ENCODE measurements around the gene TRIM34. TPM values are rescaled to one million over a fixed set of nuclear protein-coding genes. Genes with fewer than 3 reads are reported as not detected.
"Not testable (repeated sequence)": the region's sequence is repeated elsewhere in the genome, so short reads cannot be mapped to it uniquely, and the experiment has no call there.

The TRIM34 gene
- total RNA-seq, 2 experiments from 2014 or later: 12.7 to 13.9 TPM

- DNase-seq; H3K27ac Mint-ChIP-seq; H3K4me1 Mint-ChIP-seq; POLR2A ChIA-PET; H3K9me3 Mint-ChIP-seq; H3K4me3 Mint-ChIP-seq; H3K36me3 Mint-ChIP-seq (ENCODE audit: low read depth); H3K27me3 Mint-ChIP-seq: not testable (repeated sequence)
- CTCF ChIA-PET: interaction anchor here (0.6 kb wide), 1 partner anchor 89 kb away, joined by 3 read pairs; no protein-coding TSS in a partner anchor
These were observed 22.0 kb upstream of the TRIM34 start for GRCh38 chr11:5602791-5603190.

- Mint-ChIP-seq H3K4me3 (no peak overlapping the region), H3K36me3 (ENCODE audit: low read depth) (no peaks in the 10 kb centered on the region), H3K27ac (no peak overlapping the region), H3K4me1 (no peaks in the 10 kb centered on the region), H3K27me3 (peaks cover 3% of the 10 kb centered on the region), H3K9me3 (no peaks in the 10 kb centered on the region)
- ChIA-PET POLR2A (no interaction called here), CTCF (interaction anchor here (0.6 to 1.0 kb wide), 3 partner anchors 8 to 89 kb away, joined by 3 read pairs; no protein-coding TSS in a partner anchor)
- DNase-seq: no peak
These were observed 21.5 kb upstream of the TRIM34 start for GRCh38 chr11:5603326-5603725.

GRCh38 chr11:5604896-5605295 is 19.9 kb upstream of the TRIM34 start:
- Mint-ChIP-seq H3K4me3 (no peak overlapping the region), H3K9me3 (no peaks in the 10 kb centered on the region), H3K27me3 (no peaks in the 10 kb centered on the region), H3K36me3 (ENCODE audit: low read depth) (no peaks in the 10 kb centered on the region), H3K27ac (no peak overlapping the region), H3K4me1 (peaks cover 1% of the 10 kb centered on the region)
- ChIA-PET CTCF (no interaction called here), POLR2A (no interaction called here)
- no peak for DNase-seq

- peaks cover 11% of the 10 kb centered on the region for H3K4me1 Mint-ChIP-seq
- ChIA-PET POLR2A (interaction anchor here (0.5 kb wide), 1 partner anchor 53 kb away, joined by 8 read pairs; no protein-coding TSS in a partner anchor), CTCF (no interaction called here)
- no peak for DNase-seq
- no peak overlapping the region for H3K4me3 Mint-ChIP-seq
- no peaks in the 10 kb centered on the region for H3K36me3 Mint-ChIP-seq (ENCODE audit: low read depth)
- no peaks in the 10 kb centered on the region for H3K9me3 Mint-ChIP-seq
- no peaks in the 10 kb centered on the region for H3K27me3 Mint-ChIP-seq
- H3K27ac Mint-ChIP-seq: no peak overlapping the region
These were observed 19.0 kb upstream of the TRIM34 start for GRCh38 chr11:5605849-5606248.

GRCh38 chr11:5608808-5609207 is 16.0 kb upstream of the TRIM34 start:
- no peaks in the 10 kb centered on the region for H3K27me3 Mint-ChIP-seq
- no peak for DNase-seq
- no peaks in the 10 kb centered on the region for H3K36me3 Mint-ChIP-seq (ENCODE audit: low read depth)
- peaks cover 15% of the 10 kb centered on the region for H3K4me1 Mint-ChIP-seq
- H3K9me3 Mint-ChIP-seq: no peaks in the 10 kb centered on the region
- ChIA-PET POLR2A (no interaction called here), CTCF (no interaction called here)
- H3K4me3 Mint-ChIP-seq: no peak overlapping the region
- H3K27ac Mint-ChIP-seq: no peak overlapping the region

GRCh38 chr11:5610446-5610845 is 14.4 kb upstream of the TRIM34 start:
- Mint-ChIP-seq H3K36me3 (ENCODE audit: low read depth) (no peaks in the 10 kb centered on the region), H3K27me3 (no peaks in the 10 kb centered on the region), H3K27ac (no peak overlapping the region), H3K4me3 (no peak overlapping the region), H3K4me1 (peaks cover 15% of the 10 kb centered on the region), H3K9me3 (no peaks in the 10 kb centered on the region)
- CTCF ChIA-PET: interaction anchor here (2.0 kb wide), 1 partner anchor 11 kb away, joined by 5 read pairs; no protein-coding TSS in a partner anchor
- DNase-seq: no peak
- POLR2A ChIA-PET: no interaction called here

- ChIA-PET CTCF (interaction anchor here (1.3 to 2.0 kb wide), 2 partner anchors 8 to 9 kb away, joined by 3 to 5 read pairs; no protein-coding TSS in a partner anchor), POLR2A (no interaction called here)
- no peaks in the 10 kb centered on the region for H3K36me3 Mint-ChIP-seq (ENCODE audit: low read depth)
- peaks cover 15% of the 10 kb centered on the region for H3K4me1 Mint-ChIP-seq
- no peaks in the 10 kb centered on the region for H3K9me3 Mint-ChIP-seq
- no peaks in the 10 kb centered on the region for H3K27me3 Mint-ChIP-seq
- H3K27ac Mint-ChIP-seq: no peak overlapping the region
- no peak for DNase-seq
- no peak overlapping the region for H3K4me3 Mint-ChIP-seq
These were observed 13.2 kb upstream of the TRIM34 start for GRCh38 chr11:5611627-5612026.

GRCh38 chr11:5618807-5619206 is 6.0 kb upstream of the TRIM34 start:
- Mint-ChIP-seq H3K4me1 (peaks cover 5% of the 10 kb centered on the region), H3K4me3 (no peak overlapping the region), H3K9me3 (no peaks in the 10 kb centered on the region), H3K27ac (no peak overlapping the region), H3K27me3 (no peaks in the 10 kb centered on the region), H3K36me3 (ENCODE audit: low read depth) (peaks cover 4% of the 10 kb centered on the region)
- POLR2A ChIA-PET: no interaction called here
- CTCF ChIA-PET: no interaction called here
- DNase-seq: no peak

- CTCF ChIA-PET: interaction anchor here (1.5 kb wide), 2 partner anchors 10 to 21 kb away, joined by 3 to 5 read pairs; no protein-coding TSS in a partner anchor
- Mint-ChIP-seq H3K36me3 (ENCODE audit: low read depth) (peaks cover 11% of the 10 kb centered on the region), H3K4me3 (no peak overlapping the region), H3K9me3 (no peaks in the 10 kb centered on the region), H3K27me3 (no peaks in the 10 kb centered on the region), H3K4me1 (peaks cover 18% of the 10 kb centered on the region), H3K27ac (no peak overlapping the region)
- DNase-seq: no peak
- POLR2A ChIA-PET: no interaction called here
These were observed 3.9 kb upstream of the TRIM34 start for GRCh38 chr11:5620651-5621521.

- DNase-seq: no peak
- H3K9me3 Mint-ChIP-seq: no peaks in the 10 kb centered on the region
- peaks cover 25% of the 10 kb centered on the region for H3K4me1 Mint-ChIP-seq
- ChIA-PET CTCF (interaction anchor here (1.5 kb wide), 2 partner anchors 10 to 21 kb away, joined by 3 to 5 read pairs; no protein-coding TSS in a partner anchor), POLR2A (no interaction called here)
- H3K27ac Mint-ChIP-seq: no peak overlapping the region
- H3K27me3 Mint-ChIP-seq: no peaks in the 10 kb centered on the region
- H3K4me3 Mint-ChIP-seq: no peak overlapping the region
- peaks cover 15% of the 10 kb centered on the region for H3K36me3 Mint-ChIP-seq (ENCODE audit: low read depth)
These were observed 3.2 kb upstream of the TRIM34 start for GRCh38 chr11:5621580-5621979.

GRCh38 chr11:5622802-5623201 is 2.0 kb upstream of the TRIM34 start:
- Mint-ChIP-seq H3K36me3 (ENCODE audit: low read depth) (peaks cover 26% of the 10 kb centered on the region), H3K9me3 (peaks cover 2% of the 10 kb centered on the region), H3K4me3 (peak overlapping the region; percentile 33), H3K27me3 (no peaks in the 10 kb centered on the region), H3K4me1 (peaks cover 36% of the 10 kb centered on the region), H3K27ac (peak overlapping the region; percentile 60)
- ChIA-PET POLR2A (interaction anchor here (0.7 kb wide), 1 partner anchor 49 kb away, joined by 3 read pairs; no protein-coding TSS in a partner anchor), CTCF (interaction anchor here (0.6 kb wide), 1 partner anchor 276 kb away, joined by 3 read pairs; no protein-coding TSS in a partner anchor)
- no peak for DNase-seq

GRCh38 chr11:5625281-5625680 is 480 bp downstream of the TRIM34 start:
- ChIA-PET POLR2A (no interaction called here), CTCF (interaction anchor here (1.0 to 1.7 kb wide), 3 partner anchors 8 to 64 kb away, joined by 3 to 5 read pairs (median 3); partner anchors contain the start of gene TRIM22)
- Mint-ChIP-seq H3K27ac (peak overlapping the region; percentile 96), H3K36me3 (ENCODE audit: low read depth) (peaks cover 31% of the 10 kb centered on the region), H3K9me3 (peaks cover 7% of the 10 kb centered on the region), H3K4me1 (peaks cover 50% of the 10 kb centered on the region), H3K4me3 (peak overlapping the region; percentile 96), H3K27me3 (no peaks in the 10 kb centered on the region)
- DNase-seq: no peak

- DNase-seq: no peak
- peak overlapping the region; percentile 96 for H3K4me3 Mint-ChIP-seq
- peak overlapping the region; percentile 11 for H3K27ac Mint-ChIP-seq
- POLR2A ChIA-PET: interaction anchor here (0.6 kb wide), 1 partner anchor 73 kb away, joined by 7 read pairs; no protein-coding TSS in a partner anchor
- CTCF ChIA-PET: interaction anchor here (0.8 kb wide), 1 partner anchor 11 kb away, joined by 3 read pairs; no protein-coding TSS in a partner anchor
- H3K4me1 Mint-ChIP-seq: peaks cover 50% of the 10 kb centered on the region
- peaks cover 37% of the 10 kb centered on the region for H3K36me3 Mint-ChIP-seq (ENCODE audit: low read depth)
- peaks cover 7% of the 10 kb centered on the region for H3K9me3 Mint-ChIP-seq
- no peaks in the 10 kb centered on the region for H3K27me3 Mint-ChIP-seq
These were observed 1.4 kb downstream of the TRIM34 start for GRCh38 chr11:5626196-5626595.

Measured in activated CD4-positive, alpha-beta T cell treated with anti-CD3 and anti-CD28 coated beads, Interleukin-2, amount 10 ng/mL, durations not matched to agents 7 days and 5 days (primary cell).